HepG2 (cell line): ENCODE measurements around the gene HSPA4L. TPM values are rescaled to one million over a fixed set of nuclear protein-coding genes. Genes with fewer than 3 reads are reported as not detected.

Source experiments
- BCL6 ChIP-seq: IDR thresholded peaks from 2 replicates; pipeline ENCODE4 v1.6.1; 2016; ENCODE audit warnings: missing genetic modification reagents, missing compliant biosample characterization
- CC2D1A ChIP-seq: sonication (generic); formaldehyde crosslinking; IDR thresholded peaks from 2 replicates; pipeline ENCODE4 v1.8.1; 2023; ENCODE audit warnings: mild to moderate bottlenecking, missing genetic modification reagents
- CTCF ChIP-seq: sonication (generic); formaldehyde crosslinking; IDR thresholded peaks from 2 replicates; pipeline ENCODE4 v1.5.0; 2020; ENCODE audit warnings: mild to moderate bottlenecking, missing genetic modification reagents, moderate library complexity
- FOXA1 ChIP-seq, 2 experiments: fragments of 450-650 bp in 1 of 2; sonication (generic) in 1 of 2; formaldehyde crosslinking in 1 of 2; IDR thresholded peaks; 2 replicates each; pipeline versions ENCODE4 v1.4.0 to v1.6.1; 2016 to 2020; ENCODE audit warnings: missing genetic modification reagents in 1 of 2
- GABPA ChIP-seq, 2 experiments: IDR thresholded peaks; 2 replicates each; pipeline ENCODE4 v1.6.1; 2011 to 2016; ENCODE audit warnings: low read depth in 2 of 2, low read length in 1 of 2, missing biosample characterization in 1 of 2, missing genetic modification characterization in 1 of 2
- GLI4 ChIP-seq: sonication (generic); formaldehyde crosslinking; IDR thresholded peaks from 2 replicates; pipeline ENCODE4 v1.5.1; 2020; ENCODE audit warnings: missing genetic modification reagents, mild to moderate bottlenecking, moderate library complexity, borderline replicate concordance
- PAX8 ChIP-seq: sonication (generic); formaldehyde crosslinking; IDR thresholded peaks from 2 replicates; pipeline ENCODE4 v1.8.0; 2022; ENCODE audit warnings: mild to moderate bottlenecking, missing genetic modification reagents, borderline replicate concordance
- PHF8 ChIP-seq: sonication (generic); formaldehyde crosslinking; IDR thresholded peaks from 2 replicates; pipeline ENCODE4 v1.5.0; 2020; ENCODE audit warnings: missing genetic modification reagents
- STAG1 ChIP-seq: sonication (generic); formaldehyde crosslinking; IDR thresholded peaks from 2 replicates; pipeline ENCODE4 v1.4.0; 2020; ENCODE audit warnings: missing genetic modification reagents
- ZNF12 ChIP-seq: sonication (generic); formaldehyde crosslinking; IDR thresholded peaks from 2 replicates; pipeline ENCODE4 v1.5.0; 2020; ENCODE audit warnings: missing genetic modification reagents
- ZNF263 ChIP-seq: sonication (generic); formaldehyde crosslinking; IDR thresholded peaks from 2 replicates; pipeline ENCODE4 v1.4.0; 2020; ENCODE audit warnings: missing genetic modification reagents
- ZNF329 ChIP-seq: sonication (generic); formaldehyde crosslinking; IDR thresholded peaks from 2 replicates; pipeline ENCODE4 v1.9.0; 2021; ENCODE audit warnings: low read depth, mild to moderate bottlenecking, missing genetic modification reagents
- ZNF432 ChIP-seq: sonication (generic); formaldehyde crosslinking; IDR thresholded peaks from 2 replicates; pipeline ENCODE4 v1.5.0; 2020; ENCODE audit warnings: missing genetic modification reagents, mild to moderate bottlenecking, borderline replicate concordance
- ZNF44 ChIP-seq: sonication (generic); formaldehyde crosslinking; IDR thresholded peaks from 2 replicates; pipeline ENCODE4 v1.5.1; 2020; ENCODE audit warnings: mild to moderate bottlenecking, missing genetic modification reagents
- ZNF530 ChIP-seq: sonication (generic); formaldehyde crosslinking; IDR thresholded peaks from 2 replicates; pipeline ENCODE4 v1.5.0; 2020; ENCODE audit warnings: low read depth, mild to moderate bottlenecking, missing genetic modification reagents
- ZNF563 ChIP-seq: sonication (generic); formaldehyde crosslinking; IDR thresholded peaks from 2 replicates; pipeline ENCODE4 v1.8.0; 2022; ENCODE audit warnings: mild to moderate bottlenecking, moderate library complexity, missing genetic modification reagents
- ZNF75D ChIP-seq: sonication (generic); formaldehyde crosslinking; IDR thresholded peaks from 2 replicates; pipeline ENCODE4 v1.8.1; 2023; ENCODE audit warnings: missing genetic modification reagents, mild to moderate bottlenecking, borderline replicate concordance
- polyA plus RNA-seq, 8 experiments: library from polyadenylated mRNA; depleted of rRNA in 3 of 8; stranded (reverse) in 7 of 8; unstranded in 1 of 8; fragments of >200 nt; fragmentation: Illumina TruSeq in 4 of 8; extraction: Trizol in 4 of 8; gene quantifications; 2 replicates each; pipeline versions ENCODE4 v1.2.1 to v1.2.3, GENCODE V29; 2011 to 2016; ENCODE audit warnings: low read depth in 4 of 8, missing spikeins in 1 of 8, mixed read lengths in 1 of 8; ENCODE audit not compliant: insufficient read depth in 1 of 8
- total RNA-seq, 5 experiments: library from RNA; depleted of rRNA; stranded (reverse); fragments of >200 nt; fragmentation: Illumina TruSeq; extraction: Trizol; gene quantifications; 2 replicates each; pipeline ENCODE4 v1.2.3, GENCODE V29; 2016; ENCODE audit warnings: low read depth in 1 of 5
- TF ChIP-seq, protein P1 (sequence below): sonication (generic); formaldehyde crosslinking; IDR thresholded peaks from 2 replicates; pipeline ENCODE4 v1.4.0; 2020; ENCODE audit warnings: mild to moderate bottlenecking, missing genetic modification reagents
- TF ChIP-seq, protein P2 (sequence below): sonication (generic); formaldehyde crosslinking; IDR thresholded peaks from 2 replicates; pipeline ENCODE4 v1.5.1; 2020; ENCODE audit warnings: mild to moderate bottlenecking, missing genetic modification reagents, moderate library complexity

Gene HSPA4L
- total and polyA plus RNA-seq, 2 of the 13 experiments (the other 11 are each of a cell fraction or from before 2014, with no cell fraction given): 3.7 to 31.5 TPM

GRCh38 chr4:127881563-127881864 lies 99.4 kb downstream of the HSPA4L start (continued):
- TF ChIP-seq ZNF75D (CRISPR knock-in tag) (no peak), ZNF530 (CRISPR knock-in tag) (no peak), FOXA1 (IDR thresholded peaks at IDR 0.05) (no peak), FOXA1 (CRISPR knock-in tag; IDR thresholded peaks at IDR 0.05) (peak; percentile 41; the same call in 1 of the 2 replicates), STAG1 (CRISPR knock-in tag) (peak; percentile 53), BCL6 (CRISPR knock-in tag) (0 out of 2 replicates have a peak, but pooled peaks have one; percentile 12), CC2D1A (no peak), ZNF563 (CRISPR knock-in tag) (no peak), ZNF44 (no peak), ZNF12 (CRISPR knock-in tag) (peak; percentile 57; the same call in 1 of the 2 replicates), ZNF263 (CRISPR knock-in tag) (peak; percentile 52; the same call in 1 of the 2 replicates), ZNF329 (CRISPR knock-in tag) (0 out of 2 replicates have a peak, but pooled peaks have one; percentile 5), ZNF432 (CRISPR knock-in tag) (no peak), CTCF (CRISPR knock-in tag) (peak; percentile 72), PHF8 (CRISPR knock-in tag) (no peak), PAX8 (CRISPR knock-in tag) (no peak), GLI4 (CRISPR knock-in tag) (no peak), GABPA (IDR thresholded peaks at IDR 0.05; ENCODE audit: low read depth, low read length) (no peak), GABPA (CRISPR knock-in tag; IDR thresholded peaks at IDR 0.05; ENCODE audit: low read depth) (no peak)
- TF ChIP-seq, protein P1, sequence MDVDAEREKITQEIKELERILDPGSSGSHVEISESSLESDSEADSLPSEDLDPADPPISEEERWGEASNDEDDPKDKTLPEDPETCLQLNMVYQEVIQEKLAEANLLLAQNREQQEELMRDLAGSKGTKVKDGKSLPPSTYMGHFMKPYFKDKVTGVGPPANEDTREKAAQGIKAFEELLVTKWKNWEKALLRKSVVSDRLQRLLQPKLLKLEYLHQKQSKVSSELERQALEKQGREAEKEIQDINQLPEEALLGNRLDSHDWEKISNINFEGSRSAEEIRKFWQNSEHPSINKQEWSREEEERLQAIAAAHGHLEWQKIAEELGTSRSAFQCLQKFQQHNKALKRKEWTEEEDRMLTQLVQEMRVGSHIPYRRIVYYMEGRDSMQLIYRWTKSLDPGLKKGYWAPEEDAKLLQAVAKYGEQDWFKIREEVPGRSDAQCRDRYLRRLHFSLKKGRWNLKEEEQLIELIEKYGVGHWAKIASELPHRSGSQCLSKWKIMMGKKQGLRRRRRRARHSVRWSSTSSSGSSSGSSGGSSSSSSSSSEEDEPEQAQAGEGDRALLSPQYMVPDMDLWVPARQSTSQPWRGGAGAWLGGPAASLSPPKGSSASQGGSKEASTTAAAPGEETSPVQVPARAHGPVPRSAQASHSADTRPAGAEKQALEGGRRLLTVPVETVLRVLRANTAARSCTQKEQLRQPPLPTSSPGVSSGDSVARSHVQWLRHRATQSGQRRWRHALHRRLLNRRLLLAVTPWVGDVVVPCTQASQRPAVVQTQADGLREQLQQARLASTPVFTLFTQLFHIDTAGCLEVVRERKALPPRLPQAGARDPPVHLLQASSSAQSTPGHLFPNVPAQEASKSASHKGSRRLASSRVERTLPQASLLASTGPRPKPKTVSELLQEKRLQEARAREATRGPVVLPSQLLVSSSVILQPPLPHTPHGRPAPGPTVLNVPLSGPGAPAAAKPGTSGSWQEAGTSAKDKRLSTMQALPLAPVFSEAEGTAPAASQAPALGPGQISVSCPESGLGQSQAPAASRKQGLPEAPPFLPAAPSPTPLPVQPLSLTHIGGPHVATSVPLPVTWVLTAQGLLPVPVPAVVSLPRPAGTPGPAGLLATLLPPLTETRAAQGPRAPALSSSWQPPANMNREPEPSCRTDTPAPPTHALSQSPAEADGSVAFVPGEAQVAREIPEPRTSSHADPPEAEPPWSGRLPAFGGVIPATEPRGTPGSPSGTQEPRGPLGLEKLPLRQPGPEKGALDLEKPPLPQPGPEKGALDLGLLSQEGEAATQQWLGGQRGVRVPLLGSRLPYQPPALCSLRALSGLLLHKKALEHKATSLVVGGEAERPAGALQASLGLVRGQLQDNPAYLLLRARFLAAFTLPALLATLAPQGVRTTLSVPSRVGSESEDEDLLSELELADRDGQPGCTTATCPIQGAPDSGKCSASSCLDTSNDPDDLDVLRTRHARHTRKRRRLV: no peak
- TF ChIP-seq, protein P2, sequence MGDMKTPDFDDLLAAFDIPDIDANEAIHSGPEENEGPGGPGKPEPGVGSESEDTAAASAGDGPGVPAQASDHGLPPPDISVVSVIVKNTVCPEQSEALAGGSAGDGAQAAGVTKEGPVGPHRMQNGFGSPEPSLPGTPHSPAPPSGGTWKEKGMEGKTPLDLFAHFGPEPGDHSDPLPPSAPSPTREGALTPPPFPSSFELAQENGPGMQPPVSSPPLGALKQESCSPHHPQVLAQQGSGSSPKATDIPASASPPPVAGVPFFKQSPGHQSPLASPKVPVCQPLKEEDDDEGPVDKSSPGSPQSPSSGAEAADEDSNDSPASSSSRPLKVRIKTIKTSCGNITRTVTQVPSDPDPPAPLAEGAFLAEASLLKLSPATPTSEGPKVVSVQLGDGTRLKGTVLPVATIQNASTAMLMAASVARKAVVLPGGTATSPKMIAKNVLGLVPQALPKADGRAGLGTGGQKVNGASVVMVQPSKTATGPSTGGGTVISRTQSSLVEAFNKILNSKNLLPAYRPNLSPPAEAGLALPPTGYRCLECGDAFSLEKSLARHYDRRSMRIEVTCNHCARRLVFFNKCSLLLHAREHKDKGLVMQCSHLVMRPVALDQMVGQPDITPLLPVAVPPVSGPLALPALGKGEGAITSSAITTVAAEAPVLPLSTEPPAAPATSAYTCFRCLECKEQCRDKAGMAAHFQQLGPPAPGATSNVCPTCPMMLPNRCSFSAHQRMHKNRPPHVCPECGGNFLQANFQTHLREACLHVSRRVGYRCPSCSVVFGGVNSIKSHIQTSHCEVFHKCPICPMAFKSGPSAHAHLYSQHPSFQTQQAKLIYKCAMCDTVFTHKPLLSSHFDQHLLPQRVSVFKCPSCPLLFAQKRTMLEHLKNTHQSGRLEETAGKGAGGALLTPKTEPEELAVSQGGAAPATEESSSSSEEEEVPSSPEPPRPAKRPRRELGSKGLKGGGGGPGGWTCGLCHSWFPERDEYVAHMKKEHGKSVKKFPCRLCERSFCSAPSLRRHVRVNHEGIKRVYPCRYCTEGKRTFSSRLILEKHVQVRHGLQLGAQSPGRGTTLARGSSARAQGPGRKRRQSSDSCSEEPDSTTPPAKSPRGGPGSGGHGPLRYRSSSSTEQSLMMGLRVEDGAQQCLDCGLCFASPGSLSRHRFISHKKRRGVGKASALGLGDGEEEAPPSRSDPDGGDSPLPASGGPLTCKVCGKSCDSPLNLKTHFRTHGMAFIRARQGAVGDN (CRISPR knock-in tag): no peak
- TF ChIP-seq, all 625 proteins: peak for 14
